Activated CD8-positive, alpha-beta T cell treated with anti-CD3 and anti-CD28 coated beads for 36 hours (primary cell): ENCODE results near the gene ABHD14A. TPM values are rescaled to one million over a fixed set of nuclear protein-coding genes. Genes with fewer than 3 reads are reported as not detected.

Experiments used
- ATAC-seq: fragments of 200-7000 bp; cut with Tn5 transposase; one replicate; pipeline ENCODE4 v1.10.0; 2021; ENCODE audit warnings: mild to moderate bottlenecking, moderate library complexity
- CTCF ChIA-PET: fragments of 350-600 bp; sonication (Branson Sonifier 250); formaldehyde crosslinking; loops from one replicate; lab custom pipeline; 2021; ENCODE audit warnings: antibody characterized with exemption; lab: Charles Lee
- POLR2A ChIA-PET: fragments of 350-600 bp; sonication (Branson Sonifier 250); formaldehyde crosslinking; loops from one replicate; lab custom pipeline; 2021; ENCODE audit warnings: antibody characterized with exemption; lab: Charles Lee
- DNase-seq: peaks from one replicate; pipeline ENCODE4 v3.0.0-alpha.2; 2020
- H3K27ac Mint-ChIP-seq: one replicate; pipeline ENCODE4 v1.8.0; 2021; ENCODE audit warnings: mild to moderate bottlenecking, mixed read lengths
- H3K27me3 Mint-ChIP-seq: one replicate; pipeline ENCODE4 v1.8.0; 2021; ENCODE audit warnings: mixed read lengths
- H3K36me3 Mint-ChIP-seq: one replicate; pipeline ENCODE4 v1.8.0; 2021; ENCODE audit warnings: low read depth, mixed read lengths
- H3K4me1 Mint-ChIP-seq: one replicate; pipeline ENCODE4 v1.8.0; 2021; ENCODE audit warnings: low read depth, mixed read lengths
- H3K4me3 Mint-ChIP-seq: one replicate; pipeline ENCODE4 v1.8.0; 2021; ENCODE audit warnings: mild to moderate bottlenecking, moderate library complexity, mixed read lengths
- H3K9me3 Mint-ChIP-seq: one replicate; pipeline ENCODE4 v1.8.0; 2021; ENCODE audit warnings: mixed read lengths
- intact Hi-C: fragments of 100-400 bp; cut with micrococcal nuclease; formaldehyde crosslinking; loops from one replicate; pipeline ENCODE4 v1.10.0; 2022
- total RNA-seq, 2 experiments: library from RNA; stranded (reverse); gene quantifications; one replicate each; pipeline ENCODE4 v1.2.3, GENCODE V29; 2021
- TF ChIP-seq, protein P1 (sequence below): fragments of 200-600 bp; IDR thresholded peaks from one replicate; pipeline ENCODE4 v1.8.0; 2022; ENCODE audit warnings: antibody characterized with exemption, mild to moderate bottlenecking

The ABHD14A gene
- total RNA-seq, 2 experiments from 2014 or later, result 8.9 to 9.5 TPM

DNA sequence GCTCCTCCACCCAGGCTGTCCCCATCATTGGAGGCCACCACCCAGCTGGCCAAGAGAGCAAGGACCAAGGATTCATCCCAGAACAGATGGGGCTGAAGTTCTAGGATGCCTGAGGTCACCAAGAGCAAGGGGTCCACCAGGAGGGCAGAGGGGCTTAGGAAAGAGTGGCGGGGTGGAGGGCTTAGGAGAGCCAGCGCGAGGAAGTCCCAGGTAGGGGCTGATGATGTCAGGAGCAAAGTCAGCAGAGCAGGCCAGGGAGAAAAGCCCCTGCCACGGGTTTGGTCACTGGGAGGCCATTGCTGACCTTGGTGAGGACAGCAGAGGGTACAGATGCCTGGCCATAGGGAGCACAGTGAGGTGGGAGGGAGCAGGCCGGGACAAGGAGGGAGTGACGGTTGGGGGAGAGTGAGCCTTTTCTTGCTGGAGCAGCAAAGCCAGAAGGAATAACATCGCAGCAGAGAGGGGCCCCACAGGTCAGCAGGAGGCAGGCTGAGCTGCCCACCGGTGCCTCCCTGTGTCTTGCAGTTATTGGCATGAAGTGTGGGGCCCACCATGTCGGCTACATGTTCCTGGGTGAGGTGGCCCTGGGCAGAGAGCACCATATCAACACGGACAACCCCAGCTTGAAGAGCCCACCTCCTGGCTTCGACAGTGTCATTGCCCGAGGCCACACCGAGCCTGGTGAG lies 27.5 kb upstream of the ABHD14A start:
- no peaks in the 10 kb centered on the region for H3K9me3 Mint-ChIP-seq
- no peaks in the 10 kb centered on the region for H3K27me3 Mint-ChIP-seq
- no peak overlapping the region for H3K27ac Mint-ChIP-seq
- intact Hi-C loops, result no loop called here
- H3K36me3 Mint-ChIP-seq, result no peaks in the 10 kb centered on the region
- TF ChIP-seq, protein P1, sequence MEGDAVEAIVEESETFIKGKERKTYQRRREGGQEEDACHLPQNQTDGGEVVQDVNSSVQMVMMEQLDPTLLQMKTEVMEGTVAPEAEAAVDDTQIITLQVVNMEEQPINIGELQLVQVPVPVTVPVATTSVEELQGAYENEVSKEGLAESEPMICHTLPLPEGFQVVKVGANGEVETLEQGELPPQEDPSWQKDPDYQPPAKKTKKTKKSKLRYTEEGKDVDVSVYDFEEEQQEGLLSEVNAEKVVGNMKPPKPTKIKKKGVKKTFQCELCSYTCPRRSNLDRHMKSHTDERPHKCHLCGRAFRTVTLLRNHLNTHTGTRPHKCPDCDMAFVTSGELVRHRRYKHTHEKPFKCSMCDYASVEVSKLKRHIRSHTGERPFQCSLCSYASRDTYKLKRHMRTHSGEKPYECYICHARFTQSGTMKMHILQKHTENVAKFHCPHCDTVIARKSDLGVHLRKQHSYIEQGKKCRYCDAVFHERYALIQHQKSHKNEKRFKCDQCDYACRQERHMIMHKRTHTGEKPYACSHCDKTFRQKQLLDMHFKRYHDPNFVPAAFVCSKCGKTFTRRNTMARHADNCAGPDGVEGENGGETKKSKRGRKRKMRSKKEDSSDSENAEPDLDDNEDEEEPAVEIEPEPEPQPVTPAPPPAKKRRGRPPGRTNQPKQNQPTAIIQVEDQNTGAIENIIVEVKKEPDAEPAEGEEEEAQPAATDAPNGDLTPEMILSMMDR, result no peak
- ChIA-PET CTCF (no interaction called here), POLR2A (interaction anchor here (0.7 kb wide), 1 partner anchor 16 kb away, joined by 3 read pairs; no protein-coding TSS in a partner anchor)
- H3K4me1 Mint-ChIP-seq, result peaks cover 6% of the 10 kb centered on the region
- H3K4me3 Mint-ChIP-seq, result no peak overlapping the region
- DNase-seq (no peak), ATAC-seq (no peak)

DNA sequence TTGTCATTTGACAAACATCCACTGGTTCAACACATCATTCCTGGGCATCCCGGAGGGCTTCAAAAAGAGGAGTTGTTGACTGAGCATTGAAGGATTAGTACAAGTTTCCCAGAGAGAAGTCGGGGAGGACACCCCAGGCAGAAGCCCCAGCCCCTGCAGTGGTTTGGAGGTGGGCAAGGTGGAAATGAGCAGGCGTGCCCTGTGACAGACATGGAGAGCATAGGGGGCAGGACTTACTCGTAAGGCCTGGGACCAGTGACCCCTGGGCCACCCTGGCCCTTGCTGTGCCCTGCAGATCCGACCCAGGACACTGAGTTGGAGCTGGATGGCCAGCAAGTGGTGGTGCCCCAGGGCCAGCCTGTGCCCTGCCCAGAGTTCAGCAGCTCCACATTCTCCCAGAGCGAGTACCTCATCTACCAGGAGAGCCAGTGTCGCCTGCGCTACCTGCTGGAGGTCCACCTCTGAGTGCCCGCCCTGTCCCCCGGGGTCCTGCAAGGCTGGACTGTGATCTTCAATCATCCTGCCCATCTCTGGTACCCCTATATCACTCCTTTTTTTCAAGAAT lies 26.8 kb upstream of the ABHD14A start:
- peaks cover 1% of the 10 kb centered on the region for H3K27me3 Mint-ChIP-seq
- no peak overlapping the region for H3K4me3 Mint-ChIP-seq
- TF ChIP-seq, protein P1, result no peak
- intact Hi-C loops, result no loop called here
- POLR2A ChIA-PET, result interaction anchor here (0.6 to 0.7 kb wide), 2 partner anchors 10 to 15 kb away, joined by 3 read pairs; no protein-coding TSS in a partner anchor
- ATAC-seq (no peak), DNase-seq (no peak)
- H3K27ac Mint-ChIP-seq, result no peak overlapping the region
- CTCF ChIA-PET, result no interaction called here
- H3K9me3 Mint-ChIP-seq, result no peaks in the 10 kb centered on the region
- H3K4me1 Mint-ChIP-seq, result peaks cover under 1% of the 10 kb centered on the region
- no peaks in the 10 kb centered on the region for H3K36me3 Mint-ChIP-seq

DNA sequence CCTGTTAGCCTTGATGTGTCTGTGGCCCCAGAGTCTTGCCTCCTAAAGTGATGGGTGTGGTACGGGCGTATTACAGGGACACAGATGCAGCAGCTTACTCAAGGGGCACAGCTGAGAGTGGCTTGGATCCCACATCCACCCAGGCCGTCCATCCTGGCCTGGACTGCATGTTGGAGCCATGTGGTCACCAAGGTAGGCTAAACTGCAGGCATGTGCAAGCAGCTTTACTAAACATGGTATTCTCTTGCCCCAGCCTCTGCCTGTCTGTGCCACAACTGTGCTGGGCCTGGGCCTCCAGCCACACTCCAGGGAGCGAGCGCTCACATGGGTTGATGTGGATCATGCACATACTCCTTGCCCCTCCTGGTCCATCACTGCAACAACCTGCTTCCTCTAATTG lies 25.7 kb upstream of the ABHD14A start:
- no peak for ATAC-seq

DNA sequence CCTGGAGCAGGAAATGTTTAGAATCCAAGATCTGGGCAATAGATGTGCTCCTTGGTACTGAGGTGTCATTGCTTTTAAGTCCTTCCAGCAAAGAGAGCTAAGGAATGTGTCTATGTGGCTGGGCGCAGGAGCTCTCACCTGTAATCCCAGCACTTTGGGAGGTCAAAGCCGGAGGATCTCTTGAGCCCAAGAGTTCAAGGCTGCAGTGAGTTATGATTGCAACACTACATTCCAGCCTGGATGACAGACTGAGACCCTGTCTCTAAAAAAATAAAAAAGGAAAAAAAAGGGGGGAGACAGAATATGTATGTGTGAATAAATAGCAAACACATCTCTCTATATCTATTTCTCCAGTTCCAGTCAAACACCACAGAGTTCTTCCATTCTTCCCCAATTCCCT lies 24.0 kb upstream of the ABHD14A start:
- no peaks in the 10 kb centered on the region for H3K9me3 Mint-ChIP-seq
- H3K27ac Mint-ChIP-seq, result no peak overlapping the region
- ATAC-seq (no peak), DNase-seq (no peak)
- peaks cover 19% of the 10 kb centered on the region for H3K27me3 Mint-ChIP-seq
- no peak overlapping the region for H3K4me3 Mint-ChIP-seq
- no peaks in the 10 kb centered on the region for H3K36me3 Mint-ChIP-seq
- no peaks in the 10 kb centered on the region for H3K4me1 Mint-ChIP-seq
- ChIA-PET POLR2A (interaction anchor here (1.0 to 2.8 kb wide), 2 partner anchors 9 to 23 kb away, joined by 3 to 6 read pairs; partner anchors contain the start of genes ABHD14A, ABHD14B, PARP3 and RRP9), CTCF (interaction anchor here (4.0 kb wide), 1 partner anchor 8 kb away, joined by 27 read pairs; the partner anchor contains the start of genes PARP3 and RRP9)
- intact Hi-C loops, result no loop called here
- TF ChIP-seq, protein P1, result no peak

More for the DNA sequence above, 25.7 kb upstream of the ABHD14A start:
- intact Hi-C loops, result no loop called here
- POLR2A ChIA-PET, result no interaction called here
- Mint-ChIP-seq H3K27me3 (peaks cover 8% of the 10 kb centered on the region), H3K27ac (no peak overlapping the region), H3K4me3 (no peak overlapping the region), H3K36me3 (no peaks in the 10 kb centered on the region), H3K9me3 (no peaks in the 10 kb centered on the region), H3K4me1 (no peaks in the 10 kb centered on the region)
- TF ChIP-seq, protein P1, result no peak
- DNase-seq, result no peak
- CTCF ChIA-PET, result no interaction called here

DNA sequence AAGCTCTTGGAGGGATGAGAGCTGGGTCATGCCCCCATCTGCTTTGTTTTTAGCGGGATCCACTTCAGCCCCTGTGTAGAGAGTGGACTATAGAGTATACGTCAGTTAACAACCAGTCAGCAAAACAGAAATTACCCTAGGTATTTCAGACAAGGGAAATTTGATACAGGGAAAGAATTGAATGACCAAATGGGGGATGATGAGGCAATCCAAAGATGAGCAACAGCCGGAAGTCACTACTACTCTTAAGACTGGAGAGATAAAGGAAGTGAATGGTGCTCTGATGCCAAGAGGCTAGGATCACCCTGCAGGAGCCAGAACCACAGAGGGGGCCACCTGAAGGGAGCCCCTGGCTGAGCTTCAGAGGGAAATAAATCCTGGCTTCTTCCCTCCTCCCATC lies 21.4 kb upstream of the ABHD14A start:
- Mint-ChIP-seq H3K9me3 (no peaks in the 10 kb centered on the region), H3K4me1 (peaks cover 6% of the 10 kb centered on the region), H3K4me3 (no peak overlapping the region), H3K27ac (no peak overlapping the region), H3K36me3 (peaks cover 2% of the 10 kb centered on the region), H3K27me3 (peaks cover 28% of the 10 kb centered on the region)
- intact Hi-C loops, result no loop called here
- CTCF ChIA-PET, result interaction anchor here (1.2 to 4.0 kb wide), 3 partner anchors 10 to 21 kb away, joined by 4 to 27 read pairs (median 13); partner anchors contain the start of genes ABHD14A, ABHD14B, PARP3 and RRP9
- no peak for DNase-seq
- no peak for ATAC-seq
- TF ChIP-seq, protein P1, result no peak
- POLR2A ChIA-PET, result interaction anchor here (1.2 to 2.8 kb wide), 3 partner anchors 10 to 21 kb away, joined by 3 to 6 read pairs (median 5); partner anchors contain the start of genes ABHD14A and ABHD14B
